ENCODE data around the gene WDR81.
"Not testable (repeated sequence)": the region's sequence is repeated elsewhere in the genome, so short reads cannot be mapped to it uniquely, and the experiment has no call there.

WDR81 gene

DNA sequence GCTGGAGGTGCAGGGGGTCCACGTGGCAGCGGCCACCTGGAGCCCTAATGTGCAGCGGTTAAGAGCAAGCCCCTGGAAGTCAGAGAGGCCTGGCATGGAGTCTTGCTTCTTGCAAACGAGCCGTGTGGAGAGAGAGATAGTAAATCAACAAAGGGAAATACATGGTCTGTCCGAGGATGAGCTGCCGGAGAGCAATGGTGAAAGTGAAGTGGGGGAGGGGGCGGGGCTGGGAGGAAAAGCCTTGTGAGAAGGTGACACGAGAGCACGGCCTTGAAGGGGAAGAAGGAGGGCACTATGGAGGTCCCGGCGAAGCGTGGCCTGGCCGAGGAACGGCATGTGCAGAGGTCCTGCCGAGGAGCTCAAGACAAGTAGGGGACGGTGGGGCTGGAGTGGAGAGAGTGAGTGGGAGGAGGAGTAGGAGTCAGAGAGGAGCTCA lies 31.3 kb downstream of the WDR81 start:
- DNase-seq = no peak

GRCh38 chr17:1758807-1759206 lies 34.3 kb downstream of the WDR81 start:
- DNase-seq = no peak

DNA sequence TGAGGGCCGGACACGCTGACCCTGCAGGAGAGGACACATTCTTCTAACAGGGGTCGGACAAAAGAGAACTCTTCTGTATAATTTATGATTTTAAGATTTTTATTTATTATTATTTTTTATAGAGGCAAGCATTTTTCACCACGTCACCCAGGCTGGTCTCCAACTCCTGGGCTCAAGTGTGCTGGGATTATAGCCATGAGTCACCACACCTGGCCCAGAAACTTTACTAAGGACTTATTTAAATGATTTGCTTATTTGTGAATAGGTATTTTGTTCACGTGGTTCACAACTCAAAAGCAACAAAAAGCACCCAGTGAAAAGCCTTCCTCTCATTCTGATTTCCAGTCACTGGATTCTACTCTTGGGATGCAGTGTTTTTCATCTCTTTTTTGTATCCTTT lies 35.0 kb downstream of the WDR81 start:
- no peak for DNase-seq

- DNase-seq = no peak
Measured at GRCh38 chr17:1762233-1762900, 37.9 kb downstream of the WDR81 start.

- no peak for DNase-seq
Measured at GRCh38 chr17:1762901-1763898, 38.7 kb downstream of the WDR81 start.

- peak; percentile 68 for DNase-seq
Measured at GRCh38 chr17:1764284-1764683, 39.8 kb downstream of the WDR81 start.

GRCh38 chr17:1764705-1765104 lies 40.2 kb downstream of the WDR81 start:
- not testable (repeated sequence) for DNase-seq

DNA sequence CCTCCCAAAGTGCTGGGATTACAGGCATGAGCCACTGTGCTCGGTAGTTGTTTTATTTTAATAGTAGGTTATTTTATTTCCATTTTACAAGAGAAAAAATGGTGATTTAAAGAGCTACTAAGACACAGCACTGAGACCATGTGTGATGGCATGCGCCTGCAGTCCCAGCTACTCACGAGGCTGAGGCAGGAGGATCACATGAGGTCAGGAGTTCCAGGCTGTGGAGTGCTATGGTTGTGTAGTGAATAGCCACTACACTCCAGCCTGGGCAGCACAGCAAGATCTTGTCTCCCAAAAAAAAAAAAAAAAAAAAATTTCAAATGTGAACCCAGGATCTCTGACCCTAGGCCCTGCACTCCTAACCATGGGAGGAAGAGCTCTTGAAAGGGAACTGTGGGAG lies 41.1 kb downstream of the WDR81 start:
- no peak for DNase-seq

DNA sequence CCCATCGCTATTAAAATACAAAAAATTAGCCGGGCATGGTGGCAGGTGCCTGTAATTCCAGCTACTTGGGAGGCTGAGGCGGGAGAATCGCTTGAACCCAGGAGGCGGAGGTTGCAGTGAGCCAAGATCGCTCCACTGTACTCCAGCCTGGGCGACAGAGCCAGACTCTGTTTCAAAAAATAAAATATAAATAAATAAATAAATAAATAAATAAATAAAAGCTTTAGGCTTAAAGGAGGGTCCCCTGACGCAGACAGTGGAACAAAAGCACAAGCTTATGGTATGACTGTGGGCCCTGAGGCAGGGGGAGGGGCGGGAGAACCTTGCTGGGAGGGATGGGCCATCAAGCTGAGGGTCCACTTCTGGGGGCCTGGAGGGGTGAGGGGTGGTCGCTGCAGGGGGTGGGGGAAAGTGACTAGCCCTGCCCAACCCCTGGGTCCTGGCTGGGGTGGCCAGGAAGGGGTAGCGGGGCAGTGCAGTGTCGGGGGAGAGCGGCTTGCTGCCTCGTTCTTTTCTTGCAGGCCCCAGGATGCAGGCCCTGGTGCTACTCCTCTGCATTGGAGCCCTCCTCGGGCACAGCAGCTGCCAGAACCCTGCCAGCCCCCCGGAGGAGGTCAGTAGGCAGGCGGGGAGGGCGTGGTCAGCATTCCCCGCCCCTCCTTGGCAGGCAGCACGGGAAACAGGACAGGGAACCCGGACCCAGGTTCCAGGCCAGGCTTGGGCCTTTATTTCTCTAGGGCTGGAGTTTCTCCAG lies 42.1 kb downstream of the WDR81 start:
- no peak for DNase-seq

- DNase-seq = no peak
Measured at GRCh38 chr17:1767358-1767757, 42.9 kb downstream of the WDR81 start.

GRCh38 chr17:1769822-1770477 lies 45.4 kb downstream of the WDR81 start:
- DNase-seq = peak; percentile 12

DNA sequence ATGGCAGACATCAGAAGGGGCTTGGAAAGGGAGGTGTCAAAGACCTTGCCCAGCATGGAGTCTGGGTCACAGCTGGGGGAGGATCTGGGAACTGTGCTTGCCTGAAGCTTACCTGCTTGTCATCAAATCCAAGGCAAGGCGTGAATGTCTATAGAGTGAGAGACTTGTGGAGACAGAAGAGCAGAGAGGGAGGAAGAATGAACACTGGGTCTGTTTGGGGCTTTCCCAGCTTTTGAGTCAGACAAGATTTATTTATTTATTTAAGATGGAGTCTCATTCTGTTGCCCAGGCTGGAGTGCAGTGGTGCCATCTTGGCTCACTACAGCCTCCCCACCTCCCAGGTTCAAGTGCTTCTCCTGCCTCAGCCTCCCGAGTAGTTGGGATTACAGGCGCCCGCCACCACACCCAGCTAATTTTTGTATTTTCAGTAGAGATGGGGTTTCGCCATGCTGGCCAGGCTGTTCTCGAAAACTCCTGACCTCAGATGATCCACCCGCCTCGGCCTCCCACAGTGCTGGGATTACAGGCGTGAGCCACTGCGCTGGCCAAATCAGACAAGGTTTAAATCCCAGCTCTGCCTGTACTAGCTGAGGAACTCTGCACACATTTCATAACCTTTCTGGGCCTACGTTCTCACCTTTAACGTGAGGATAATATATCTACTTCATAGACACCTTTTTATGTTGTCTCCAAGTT lies 48.6 kb downstream of the WDR81 start:
- DNase-seq = not testable (repeated sequence)

DNA sequence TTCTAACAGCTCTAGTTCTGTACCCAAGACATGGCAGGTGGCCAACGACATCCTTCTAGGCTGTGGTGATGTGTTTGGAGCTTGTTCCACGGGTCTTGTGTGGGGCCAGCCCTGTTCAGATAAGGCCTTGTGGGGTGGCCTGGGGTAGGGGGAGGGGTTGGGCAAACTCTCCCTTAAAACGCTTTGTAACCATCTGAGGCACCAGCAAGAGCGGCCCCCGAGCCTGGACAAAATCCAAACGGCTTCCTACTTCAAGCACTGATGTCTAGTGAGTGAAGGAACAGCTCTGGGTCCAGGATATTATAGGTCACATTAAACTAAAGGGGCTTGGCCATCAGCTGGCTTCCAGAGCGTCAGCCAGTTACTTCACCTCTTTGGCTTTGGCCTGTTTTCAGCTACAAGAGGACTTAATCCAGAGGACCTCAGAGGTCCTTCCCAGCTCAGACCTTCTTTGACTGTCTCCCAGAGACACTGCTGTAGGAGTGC lies 49.2 kb downstream of the WDR81 start:
- DNase-seq = no peak

DNA sequence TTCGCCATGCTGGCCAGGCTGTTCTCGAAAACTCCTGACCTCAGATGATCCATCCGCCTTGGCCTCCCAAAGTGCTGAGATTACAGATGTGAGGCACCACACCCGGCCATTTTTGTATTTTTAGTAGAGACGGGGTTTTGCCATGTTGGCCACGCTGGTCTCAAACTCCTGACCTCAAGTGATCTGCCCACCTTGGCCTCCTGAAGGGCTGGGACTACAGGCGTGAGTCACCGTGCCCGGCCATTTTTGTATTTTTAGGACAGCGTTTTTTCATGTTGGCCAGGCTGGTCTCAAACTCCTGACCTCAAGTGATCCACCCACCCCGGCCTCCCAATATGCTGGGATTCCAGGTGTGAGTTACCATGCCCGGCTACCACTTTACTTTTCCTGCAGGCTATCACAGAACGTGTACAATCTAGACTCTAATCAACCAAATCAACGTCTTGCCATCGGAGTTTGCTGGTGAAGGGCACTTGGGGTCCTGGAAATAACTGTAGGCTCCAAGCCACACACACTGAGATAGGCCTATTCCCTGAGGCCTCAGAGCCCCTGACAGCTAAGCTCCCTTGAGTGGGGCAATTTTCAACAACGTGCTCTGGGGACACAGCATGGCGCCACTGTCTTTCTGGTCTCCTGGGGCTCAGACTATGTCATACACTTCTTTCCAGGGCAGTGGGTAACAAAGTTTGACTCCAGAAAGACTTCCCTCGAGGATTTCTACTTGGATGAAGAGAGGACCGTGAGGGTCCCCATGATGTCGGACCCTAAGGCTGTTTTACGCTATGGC lies 50.1 kb downstream of the WDR81 start:
- DNase-seq = no peak

- no peak for DNase-seq
Measured at GRCh38 chr17:1776328-1776727, 51.8 kb downstream of the WDR81 start.

DNA sequence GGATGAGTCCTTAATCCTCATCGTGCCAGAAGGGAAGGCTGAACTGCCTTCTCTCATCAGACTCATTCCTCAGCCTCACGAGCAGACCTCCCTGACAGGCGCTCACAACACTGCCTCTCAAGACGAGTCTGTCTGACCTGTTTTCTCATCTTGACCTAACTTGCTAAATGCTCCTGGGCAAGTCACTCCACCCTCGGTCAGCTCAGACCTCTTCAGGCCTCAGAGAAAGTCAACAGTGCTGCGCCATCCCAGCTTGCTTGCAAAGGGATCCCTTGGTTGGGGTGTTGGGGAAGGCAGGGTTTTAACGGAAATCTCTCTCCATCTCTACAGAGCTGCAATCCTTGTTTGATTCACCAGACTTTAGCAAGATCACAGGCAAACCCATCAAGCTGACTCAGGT lies 52.4 kb downstream of the WDR81 start:
- no peak for DNase-seq

DNA sequence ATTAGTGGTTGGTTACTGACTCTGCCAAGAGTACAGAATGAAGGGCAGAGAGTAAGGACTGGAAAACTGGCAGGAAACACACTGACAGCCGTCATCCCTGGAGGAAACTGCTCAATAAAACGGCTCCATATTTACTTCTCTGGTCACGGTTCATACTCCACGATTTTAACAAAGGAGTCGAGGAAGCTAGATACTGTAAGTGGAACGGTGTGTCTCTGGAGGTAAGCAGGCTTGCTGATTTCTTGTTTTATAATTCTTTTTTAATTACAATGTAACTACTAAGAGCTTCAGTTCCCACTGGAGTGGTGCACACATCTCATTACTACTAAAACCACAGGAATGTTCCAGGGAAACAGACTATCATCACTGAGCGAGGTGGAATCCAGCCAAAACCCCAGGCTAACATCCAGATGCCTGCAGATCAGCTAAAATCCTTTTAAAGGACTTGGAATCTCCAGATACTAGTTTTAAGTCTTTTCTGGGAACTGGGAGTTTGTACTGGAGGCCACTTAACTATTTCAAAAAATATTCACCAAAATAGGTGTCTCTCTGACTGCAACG lies 55.1 kb downstream of the WDR81 start:
- no peak for DNase-seq

GRCh38 chr17:1782171-1782567 lies 57.7 kb downstream of the WDR81 start:
- DNase-seq = no peak

DNA sequence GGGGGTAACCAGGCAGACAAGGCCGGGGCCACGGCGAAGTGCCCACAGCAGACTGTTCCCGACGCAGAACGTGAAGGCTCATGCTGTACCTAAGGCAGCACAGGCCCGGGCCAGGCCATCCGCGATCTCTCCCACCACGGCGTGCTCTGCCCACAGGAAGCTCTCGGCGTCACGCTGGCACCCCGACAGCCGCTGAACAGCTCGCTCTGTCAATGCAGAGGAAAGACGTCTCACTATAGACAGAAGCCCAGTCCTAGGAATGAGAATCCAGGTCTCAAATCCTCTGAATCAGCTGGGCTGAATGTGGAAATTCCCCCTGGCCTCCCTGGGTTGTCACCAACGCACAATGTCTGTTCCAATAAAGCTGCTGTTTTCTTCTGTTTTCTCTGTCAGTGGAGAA lies 58.8 kb downstream of the WDR81 start:
- no peak for DNase-seq

GRCh38 chr17:1783834-1784611 lies 59.5 kb downstream of the WDR81 start:
- no peak for DNase-seq
